NCI-H1694 (cell line): ENCODE data around the gene CENPN.

Source experiments
- DNase-seq: peaks from one replicate; lab custom pipeline; 2025; lab: John Stamatoyannopoulos, UW

The CENPN gene

DNA sequence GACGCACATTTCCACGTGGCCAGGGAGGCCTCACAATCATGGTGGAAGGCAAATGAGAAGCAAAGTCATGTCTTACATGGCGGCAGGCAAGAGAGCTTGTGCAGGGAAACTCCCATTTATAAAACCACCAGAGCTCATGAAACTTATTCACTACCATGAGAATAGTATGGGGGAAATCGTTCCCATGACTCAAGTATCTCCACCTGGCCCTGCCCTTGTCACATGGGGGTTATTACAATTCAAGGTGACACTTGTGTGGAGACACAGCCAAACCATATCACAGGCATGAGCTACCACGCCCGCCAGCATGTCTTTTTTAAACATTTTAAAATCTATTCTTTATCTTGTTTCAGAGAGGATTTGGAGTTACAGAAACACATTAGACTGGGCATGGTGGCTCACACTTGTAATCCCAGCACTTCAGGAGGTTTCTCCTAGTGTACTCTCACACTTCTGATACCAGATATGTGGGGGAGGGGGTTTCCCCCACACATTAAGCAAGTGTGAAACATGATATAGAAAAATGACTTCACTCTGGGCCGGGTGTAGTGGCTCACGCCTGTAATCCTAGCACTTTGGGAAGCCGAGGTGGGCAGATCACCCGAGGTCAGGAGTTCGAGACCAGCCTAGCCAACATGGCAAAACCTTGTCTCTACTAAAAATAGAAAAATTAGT is 23.1 kb downstream of the CENPN start:
- DNase-seq: no peak

DNA sequence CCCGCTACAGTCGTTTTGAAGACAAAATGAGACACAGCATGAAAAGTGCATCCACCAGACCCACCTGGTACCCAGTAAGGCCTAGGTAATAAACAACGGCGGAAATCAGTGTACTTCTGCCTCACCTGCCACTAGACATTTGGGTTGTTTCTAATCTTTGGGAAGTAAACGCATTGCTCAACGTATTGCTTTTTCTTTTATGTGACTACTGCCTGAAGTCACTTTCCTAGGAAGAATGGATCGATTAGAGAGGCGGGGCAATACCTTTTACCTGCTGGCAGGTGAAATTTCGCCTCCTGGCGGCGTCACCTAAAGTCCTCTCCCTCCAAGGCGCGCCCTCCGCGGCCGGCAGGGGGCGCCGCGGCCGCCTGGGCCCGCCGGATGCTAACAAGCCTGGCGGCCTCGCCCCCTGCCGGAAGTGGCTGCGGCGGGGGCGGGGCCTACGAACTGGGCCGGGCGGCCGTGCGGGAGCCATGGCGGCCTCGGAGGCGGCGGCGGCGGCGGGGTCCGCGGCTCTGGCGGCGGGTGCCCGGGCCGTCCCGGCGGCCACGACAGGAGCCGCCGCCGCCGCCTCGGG is 28.5 kb downstream of the CENPN start, which contains the start of gene ATMIN:
ATMIN (plus strand) TSS at position 445 of the 577 bp plus-strand sequence; CDS start at position 474, 29 bp downstream.
- peak; percentile 42 for DNase-seq

DNA sequence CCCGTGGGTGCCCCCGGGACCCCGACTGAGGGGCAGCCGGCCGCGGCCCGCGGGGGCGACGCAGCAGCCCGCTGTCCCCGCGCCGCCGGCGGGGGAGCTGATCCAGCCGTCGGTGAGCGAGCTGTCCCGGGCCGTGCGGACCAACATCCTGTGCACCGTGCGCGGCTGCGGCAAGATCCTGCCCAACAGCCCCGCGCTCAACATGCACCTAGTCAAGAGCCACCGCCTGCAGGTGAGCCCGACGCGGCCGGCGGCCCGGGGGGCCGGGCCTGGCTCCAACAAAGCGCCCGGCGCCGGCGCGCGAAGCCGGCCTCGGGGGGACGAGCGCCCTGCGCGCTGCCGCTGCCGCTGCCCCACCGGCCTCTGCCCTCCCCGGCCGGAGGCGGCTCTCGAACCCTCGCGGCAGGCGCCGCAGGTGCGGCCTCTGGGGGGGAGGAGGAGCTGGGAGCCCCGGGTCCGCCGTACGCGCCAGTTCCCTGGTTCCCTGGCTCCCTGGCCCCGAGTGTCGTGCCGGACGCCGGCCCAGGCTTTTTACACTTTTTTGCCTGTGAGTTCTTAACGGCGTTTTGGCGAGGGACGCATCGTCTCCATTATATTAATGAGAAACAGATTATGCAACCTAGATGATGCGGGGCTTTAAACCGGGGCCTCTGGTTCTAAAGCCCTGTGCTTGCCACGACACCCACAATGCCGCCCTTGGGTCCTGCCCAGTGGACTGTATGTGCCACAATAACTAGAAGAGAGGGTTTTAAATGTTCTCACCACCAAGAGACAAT is 29.1 kb downstream of the CENPN start:
- no peak for DNase-seq

DNA sequence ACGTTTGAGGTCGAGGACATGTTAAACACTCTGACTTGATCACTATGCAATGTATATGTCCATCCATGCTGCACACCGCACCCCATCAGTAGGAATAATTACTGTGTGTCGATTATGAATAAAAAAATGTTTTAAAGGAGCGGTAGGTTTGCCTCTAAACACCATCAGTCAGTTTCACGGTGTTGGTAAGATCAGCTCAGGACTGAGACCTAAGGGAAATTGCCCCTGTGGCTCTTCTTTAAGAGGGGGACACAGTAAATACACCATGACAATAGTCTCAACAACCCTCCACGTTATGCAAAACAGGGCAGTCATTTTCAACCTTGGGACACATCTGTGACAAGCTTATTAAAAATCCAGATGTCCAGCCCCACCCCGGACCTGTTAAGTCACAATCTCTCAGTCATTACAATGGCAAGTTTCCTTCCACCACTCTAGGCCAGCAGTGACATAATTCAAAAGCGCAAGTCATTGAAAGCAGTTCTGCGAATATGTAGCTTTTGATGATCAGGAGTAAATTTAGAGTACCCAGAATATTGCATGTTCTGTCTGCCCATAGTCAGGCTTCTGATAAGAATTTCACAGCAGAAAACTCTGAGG is 29.8 kb downstream of the CENPN start:
- no peak for DNase-seq

DNA sequence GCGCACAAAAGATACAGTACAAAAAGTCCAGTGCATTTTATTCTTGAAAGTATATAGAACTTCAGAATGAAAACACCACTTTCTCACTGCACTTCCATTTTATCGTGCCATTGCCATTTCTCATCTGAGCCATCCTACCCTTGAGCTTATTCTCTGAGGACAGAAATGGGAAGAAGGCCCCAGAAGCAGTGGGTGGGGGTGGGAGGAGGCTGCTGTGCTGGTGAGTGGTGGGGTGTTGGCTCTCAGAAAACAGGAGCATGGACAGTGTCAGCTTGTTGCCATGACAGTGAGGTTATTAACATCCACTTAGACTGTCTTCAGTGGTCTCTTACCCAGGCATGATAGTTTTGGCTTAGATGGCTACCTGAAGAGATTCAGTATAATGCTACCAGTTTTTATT is 33.1 kb downstream of the CENPN start:
- no peak for DNase-seq

DNA sequence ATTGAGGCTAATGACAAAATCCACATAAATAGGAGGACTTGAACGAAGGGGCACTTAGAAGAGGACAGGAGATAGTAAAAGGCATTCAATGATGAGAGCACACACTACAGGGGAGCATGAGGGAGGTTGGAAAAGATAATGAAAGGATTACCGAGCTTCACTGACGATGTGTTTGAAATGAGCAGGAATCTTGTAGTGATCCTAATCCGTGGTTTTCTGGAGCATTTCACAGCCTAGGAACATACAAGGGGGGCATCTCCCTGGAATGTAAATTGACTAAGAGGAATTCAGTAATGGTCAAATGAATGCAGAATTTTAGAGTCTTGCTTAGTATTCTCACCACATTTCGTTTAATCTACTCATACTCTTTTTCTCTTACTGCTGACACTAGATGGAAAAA is 33.8 kb downstream of the CENPN start:
- DNase-seq: no peak

DNA sequence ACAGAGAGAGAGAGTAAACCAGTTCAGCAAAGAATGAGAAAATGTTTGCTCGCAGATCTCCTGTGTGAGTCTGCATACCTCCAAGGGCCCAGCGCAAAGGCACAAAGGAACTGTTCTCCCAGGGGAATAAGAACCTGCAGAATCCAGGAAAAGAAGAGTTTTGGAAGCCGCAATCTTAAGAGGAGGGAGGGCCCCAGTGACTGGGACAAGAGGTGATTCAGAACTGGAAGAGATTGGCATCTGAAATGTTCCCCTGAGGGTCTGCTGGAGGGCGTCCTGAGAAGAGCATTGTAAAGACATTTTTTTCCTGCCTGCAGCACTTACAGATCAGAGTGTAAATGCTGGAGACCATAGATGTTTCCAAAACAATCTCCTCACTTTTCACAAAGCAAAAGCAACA is 34.7 kb downstream of the CENPN start:
- DNase-seq: no peak

DNA sequence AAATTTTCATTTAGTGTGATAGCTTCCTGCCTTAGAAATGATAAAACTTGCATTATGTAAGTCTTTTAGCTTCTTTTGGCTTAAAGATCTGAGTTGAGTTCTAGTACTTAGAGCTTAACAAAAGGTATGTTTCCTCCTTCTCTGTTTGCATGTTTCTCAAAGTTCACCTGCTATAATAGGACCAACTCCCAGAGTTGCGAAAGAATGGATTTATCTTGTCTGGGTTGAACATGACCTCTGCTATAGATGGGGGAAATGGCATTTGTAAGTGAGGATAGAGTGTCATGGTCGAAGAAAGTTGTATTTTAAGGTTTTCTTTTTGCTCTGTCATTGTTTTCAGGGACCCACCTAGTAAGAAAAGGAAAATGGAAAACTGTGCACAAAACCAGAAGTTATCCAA is 35.8 kb downstream of the CENPN start:
- no peak for DNase-seq

DNA sequence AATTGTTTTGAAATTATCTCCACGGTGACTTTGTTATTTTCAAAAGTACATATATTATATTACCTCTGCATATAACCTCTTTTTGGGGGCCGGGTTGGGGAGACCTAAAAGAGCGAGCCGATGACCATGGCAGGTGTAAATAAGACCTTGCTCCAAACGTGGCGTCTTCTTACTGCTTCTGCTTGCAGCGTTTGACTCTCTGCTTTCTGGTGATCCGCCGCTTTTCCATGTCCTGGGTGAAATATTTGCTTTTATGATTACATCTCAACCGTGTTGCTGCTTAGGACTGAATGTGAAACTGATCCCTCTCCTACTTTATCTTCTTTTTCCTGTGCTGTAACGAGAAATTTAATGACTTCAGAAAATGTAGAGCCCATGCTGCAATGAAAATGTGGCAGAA is 46.7 kb downstream of the CENPN start:
- no peak for DNase-seq

DNA sequence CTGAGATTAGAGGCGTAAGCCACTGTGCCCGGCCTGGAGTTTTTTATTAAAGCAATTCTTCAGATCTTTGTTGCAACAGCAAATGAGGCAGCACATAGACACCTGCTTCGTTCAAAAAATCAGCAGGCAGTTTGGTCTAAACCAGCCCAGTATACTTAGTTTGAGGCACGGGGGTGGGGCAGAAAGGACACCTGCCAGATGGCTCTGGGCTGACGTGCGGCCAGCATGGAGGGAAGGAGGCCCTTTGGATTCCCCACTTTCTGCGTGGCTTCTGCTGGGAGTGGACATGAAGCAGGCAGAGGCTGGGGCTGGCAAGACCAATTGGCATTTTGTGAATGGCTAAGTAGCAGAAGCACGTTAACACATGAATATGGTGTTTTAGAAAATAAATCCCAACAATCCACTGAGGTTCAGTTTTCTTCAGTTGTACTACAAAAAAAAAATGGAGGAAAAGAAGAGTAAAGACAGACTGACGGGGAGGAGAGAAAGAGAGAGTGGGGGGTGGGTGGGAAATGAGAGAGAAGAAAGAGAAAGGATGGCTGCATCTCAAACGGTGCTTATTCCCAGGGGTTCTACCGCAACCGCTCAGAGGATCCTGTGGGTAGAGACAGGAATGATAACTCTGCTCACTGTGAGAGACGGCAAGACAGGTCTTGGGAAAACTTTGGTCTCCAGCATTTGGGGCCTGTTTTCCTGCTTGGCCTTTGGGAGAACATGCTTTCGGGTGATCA is 53.7 kb downstream of the CENPN start:
- DNase-seq: no peak

DNA sequence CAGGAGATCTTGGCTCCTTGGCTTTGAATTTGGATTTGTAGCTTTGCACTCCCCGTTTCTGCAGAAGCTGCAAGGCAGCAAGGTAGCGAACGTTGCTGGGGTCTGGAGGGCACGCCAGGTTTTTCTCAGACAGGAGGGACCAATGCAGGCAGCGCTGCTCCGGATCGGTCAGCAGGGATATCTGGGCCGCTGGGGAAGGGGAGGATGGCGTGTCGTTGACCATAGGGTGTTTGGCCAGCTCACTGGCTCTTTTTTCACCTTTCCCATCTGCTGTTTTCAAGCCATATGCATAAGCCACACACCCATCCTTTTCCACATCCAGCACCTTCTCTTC is 54.3 kb downstream of the CENPN start:
- DNase-seq: no peak

DNA sequence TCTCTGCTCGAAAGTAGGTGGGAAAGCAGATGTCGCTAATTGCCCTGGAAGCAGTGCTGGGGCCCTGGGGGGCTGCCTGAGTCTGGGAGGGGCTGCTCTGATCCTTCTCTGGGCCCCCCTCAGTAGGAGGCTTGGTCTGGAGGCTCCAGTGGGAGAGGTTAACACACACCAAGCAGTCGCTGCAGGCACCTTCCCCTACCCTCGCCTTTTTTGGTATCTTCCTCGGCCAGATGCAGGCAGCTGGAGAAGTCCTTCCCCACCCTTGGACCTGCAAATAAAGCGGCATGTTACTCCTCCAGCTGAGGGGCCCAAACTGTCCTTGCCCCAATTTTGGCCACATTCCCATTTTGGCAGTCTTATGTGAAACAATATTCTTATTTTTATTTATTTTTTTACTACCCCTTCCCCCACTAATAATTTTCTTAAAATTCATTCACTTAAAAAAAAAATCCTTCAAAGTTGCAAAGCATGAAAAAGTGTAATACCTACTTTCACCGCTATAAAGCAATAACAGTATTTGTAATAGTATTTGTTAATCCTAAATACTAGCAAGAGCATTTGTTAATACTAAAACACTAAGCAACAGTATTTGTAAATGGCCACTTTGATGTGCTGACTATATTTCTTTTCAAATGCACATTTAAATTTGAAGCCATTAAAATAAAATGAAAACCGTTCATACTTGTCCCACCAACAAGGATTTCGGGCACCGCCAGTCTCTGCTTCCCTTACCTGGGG is 55.0 kb downstream of the CENPN start:
- no peak for DNase-seq

DNA sequence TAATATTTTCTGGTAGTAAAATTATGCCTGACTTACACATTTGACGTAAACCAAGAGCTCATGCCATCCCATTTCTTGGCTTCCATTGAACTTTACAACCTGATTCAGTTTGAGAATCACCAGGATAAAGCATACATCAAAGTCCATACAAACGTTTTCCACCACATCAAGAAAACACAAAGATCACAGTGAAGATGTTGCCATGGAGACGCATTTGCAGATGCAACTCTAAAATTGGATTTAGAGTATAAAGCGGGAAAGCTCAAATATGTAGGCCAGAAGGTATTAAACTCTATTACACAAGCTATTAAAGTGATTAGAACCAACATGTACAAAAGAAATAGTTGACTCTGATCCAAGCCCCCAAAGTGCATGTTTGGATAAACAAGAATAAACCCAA is 59.7 kb downstream of the CENPN start:
- no peak for DNase-seq

DNA sequence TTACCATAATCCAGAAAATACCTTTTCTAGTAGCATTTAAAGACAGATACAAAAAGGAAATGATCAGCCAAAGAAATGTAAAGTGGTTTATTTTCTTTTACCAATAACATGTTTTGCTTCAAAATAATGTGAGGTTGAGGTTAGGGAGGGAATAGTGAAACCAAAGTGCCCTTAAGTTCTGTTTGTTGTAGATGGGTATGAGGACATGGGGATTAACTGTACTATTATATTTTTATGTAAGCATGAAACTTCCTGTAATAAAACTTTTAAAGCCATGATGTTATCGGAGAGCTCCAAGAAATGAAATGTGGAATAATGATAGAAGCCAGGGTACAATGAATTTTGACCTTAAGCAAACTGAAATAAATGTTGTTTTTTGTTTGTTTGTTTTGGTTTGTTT is 60.2 kb downstream of the CENPN start:
- no peak for DNase-seq

DNA sequence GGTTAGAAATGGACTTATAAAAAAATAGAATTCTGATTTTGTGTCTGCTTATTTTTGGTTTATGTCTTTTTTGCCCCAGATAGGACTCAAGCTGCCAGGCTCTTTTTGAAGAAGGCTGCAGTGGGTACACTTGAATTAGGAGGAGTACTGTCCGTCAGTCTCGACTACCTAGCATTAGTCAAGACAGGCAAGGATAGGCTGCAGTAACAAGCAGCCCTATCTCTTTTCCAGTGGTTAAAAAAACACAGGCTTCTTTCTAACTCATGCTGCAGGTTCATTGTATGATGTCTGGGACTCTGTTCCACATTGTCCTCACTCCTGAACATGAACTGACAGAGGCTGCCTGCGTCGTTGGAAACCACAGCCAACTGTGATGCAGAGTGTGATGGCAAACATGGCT is 62.0 kb downstream of the CENPN start:
- DNase-seq: no peak

DNA sequence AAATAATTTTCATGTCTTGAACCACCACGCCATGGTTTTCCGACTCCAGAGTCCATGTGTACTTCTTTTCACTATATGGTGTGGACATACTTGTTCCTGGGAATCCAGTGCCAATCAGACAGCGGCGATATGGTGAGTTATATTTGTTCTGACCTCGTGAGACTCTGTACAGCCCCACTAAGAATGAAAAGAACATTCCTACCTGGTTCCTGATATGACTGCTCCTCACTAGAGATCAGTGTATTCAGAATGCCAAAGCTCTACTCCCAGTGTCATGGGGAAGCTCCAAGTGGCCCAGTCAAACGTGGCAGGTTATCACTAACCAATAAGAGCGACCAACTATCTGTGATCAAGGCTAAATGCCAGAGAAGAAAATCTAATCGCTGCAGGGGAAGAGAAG is 64.0 kb downstream of the CENPN start:
- DNase-seq: no peak

DNA sequence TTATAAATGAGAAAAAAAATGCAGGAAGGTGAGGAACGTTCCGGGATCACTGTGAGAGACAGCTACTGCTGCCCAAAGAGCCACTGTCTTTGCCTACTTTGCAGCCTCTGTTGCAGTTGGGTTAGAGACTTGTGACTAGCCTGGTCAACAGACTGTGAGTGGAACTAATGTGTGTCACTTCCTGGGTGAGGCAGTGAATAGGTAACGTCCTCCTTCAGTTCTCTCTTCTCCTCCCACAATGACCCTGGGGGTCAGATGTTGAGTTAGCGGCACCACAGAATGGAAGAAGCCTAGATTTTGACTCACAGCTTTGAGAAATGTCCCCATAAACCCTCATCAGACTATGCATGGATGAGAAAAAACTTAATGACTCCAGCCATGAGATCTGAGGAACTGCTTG is 64.8 kb downstream of the CENPN start:
- no peak for DNase-seq

DNA sequence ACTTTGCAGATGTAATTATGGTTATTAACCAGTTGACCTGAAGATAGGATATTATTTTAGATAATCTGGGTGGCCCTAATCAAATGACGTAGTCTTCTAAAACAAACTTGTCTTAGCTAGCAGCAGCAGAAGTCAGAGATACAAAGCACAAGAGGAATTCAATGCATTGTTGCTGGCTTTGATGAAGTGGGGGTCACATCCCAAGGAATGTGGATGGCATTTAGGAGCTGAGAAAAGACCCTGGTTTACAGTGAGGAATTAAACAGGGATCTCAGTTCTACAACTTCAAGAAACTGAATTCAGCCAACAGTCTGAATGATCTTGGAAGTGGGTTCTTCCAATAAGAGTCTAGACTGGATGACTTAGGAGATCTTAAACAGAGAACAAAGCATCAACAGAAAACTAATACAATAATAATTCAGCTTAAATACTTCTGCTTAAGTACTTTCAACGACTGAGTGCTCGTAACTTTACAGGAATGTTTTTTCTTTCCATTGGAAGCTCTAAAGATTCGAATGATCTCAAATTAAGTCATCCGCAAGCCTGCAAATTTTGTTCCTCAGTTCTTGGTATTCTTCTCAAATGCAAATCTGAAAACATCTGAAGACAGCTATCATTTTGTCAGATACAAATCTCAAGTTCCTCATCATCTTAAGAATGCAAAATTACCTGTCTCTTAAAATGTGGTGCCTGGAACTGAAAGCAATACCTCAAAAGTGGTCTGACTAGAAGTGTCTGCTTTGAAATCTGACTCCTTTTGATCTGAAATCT is 66.7 kb downstream of the CENPN start:
- DNase-seq: no peak

DNA sequence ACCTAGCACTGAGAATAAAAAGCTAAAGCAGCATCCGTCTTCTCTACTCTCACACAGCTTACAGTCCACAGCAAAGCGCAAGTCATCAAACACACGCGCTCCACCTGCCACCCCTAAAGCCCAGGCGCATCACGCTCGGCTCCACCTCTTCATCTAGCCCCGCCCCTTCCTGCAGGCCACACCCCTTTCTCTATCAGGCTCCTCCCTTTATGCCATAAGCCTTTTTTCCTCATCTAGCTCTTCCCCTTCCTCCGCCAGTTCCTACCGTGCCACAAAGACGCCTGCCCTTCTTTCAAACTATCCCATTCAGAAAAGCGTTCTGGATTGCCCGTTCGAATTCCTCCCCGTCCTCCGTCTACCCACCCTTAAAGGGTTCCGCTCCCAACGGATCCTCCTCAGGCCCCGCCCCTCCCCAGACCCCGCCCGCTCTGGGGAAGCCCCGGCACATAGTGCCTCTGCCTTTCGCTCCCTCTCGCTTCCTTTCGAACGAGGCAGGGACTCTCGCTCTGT is 69.6 kb downstream of the CENPN start:
- peak; percentile 77 for DNase-seq

DNA sequence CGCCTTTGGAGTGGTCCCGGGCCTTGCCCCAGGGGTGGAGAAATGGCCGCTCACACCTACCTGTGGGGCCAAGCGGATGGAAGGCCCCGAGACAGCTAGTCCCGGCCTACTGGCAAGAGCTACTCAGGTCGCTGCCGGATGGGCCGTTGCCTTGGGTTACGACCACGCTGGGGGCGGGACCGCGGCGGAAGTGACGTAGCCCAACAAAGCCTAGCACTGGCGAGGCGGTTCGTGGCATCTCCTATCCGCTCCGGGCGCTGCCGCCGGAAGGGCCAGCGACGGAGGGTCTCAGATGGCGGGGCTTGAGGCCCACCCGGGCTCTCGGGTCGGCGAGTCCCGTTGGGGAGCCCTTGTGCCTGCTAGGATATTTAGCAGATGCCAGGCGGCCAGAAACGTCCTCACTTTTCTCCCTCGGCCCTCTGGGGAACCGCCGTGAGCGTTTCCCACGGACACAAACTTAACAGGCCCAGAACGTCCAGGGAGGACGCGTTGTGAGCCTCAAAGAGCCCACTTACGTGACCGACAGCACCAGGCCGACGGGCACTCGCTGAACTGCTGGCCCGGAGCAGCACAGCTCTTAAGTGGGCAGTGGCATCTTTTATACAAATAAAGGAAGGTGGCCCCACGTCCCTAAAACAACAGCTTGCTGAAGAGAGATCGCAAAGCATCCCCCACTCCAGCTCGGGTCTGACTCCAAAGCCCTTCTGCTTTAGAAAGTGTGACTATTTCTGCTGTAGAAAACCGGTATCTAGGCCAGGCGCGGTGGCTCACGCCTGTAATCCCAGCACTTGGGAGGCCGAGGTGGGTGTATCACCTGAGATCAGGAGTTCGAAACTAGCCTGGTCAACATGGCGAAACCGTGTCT is 70.3 kb downstream of the CENPN start, which contains the start of gene C16orf46:
C16orf46 (minus strand) TSS at position 163 of the 865 bp plus-strand sequence. CDS start 13,283 bp downstream, outside the sequence.
- peak; percentile 67 for DNase-seq
